HL-60/S4 (cell line): ENCODE data around the gene PRR16.

ENCODE experiments used
- in situ Hi-C: fragments of 300-500 bp; cut with MboI; formaldehyde crosslinking; loops from 2 replicates; pipeline ENCODE4 v1.14.3; 2022; ENCODE audit warnings: low sequenced_read_pairs

Gene PRR16

DNA sequence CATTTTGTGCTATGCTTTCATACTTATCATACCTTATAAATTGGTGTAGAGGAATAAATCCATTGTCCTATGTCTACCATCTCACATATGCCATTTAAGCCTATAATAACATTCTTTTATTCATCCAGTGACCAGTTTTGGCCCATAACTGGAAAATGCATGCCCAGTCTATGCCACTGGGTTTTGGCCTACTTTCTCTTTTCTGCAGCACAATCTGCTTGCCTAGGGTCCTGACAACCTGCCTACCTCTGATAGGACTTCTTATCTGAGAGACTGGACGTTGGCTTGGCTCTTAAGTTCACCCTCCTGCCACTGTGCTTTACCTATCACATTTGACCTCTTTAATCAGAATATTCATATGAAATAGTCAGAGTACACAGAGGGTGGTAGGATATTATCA is 103.0 kb downstream of the PRR16 start:
- in situ Hi-C loops, result no loop called here

DNA sequence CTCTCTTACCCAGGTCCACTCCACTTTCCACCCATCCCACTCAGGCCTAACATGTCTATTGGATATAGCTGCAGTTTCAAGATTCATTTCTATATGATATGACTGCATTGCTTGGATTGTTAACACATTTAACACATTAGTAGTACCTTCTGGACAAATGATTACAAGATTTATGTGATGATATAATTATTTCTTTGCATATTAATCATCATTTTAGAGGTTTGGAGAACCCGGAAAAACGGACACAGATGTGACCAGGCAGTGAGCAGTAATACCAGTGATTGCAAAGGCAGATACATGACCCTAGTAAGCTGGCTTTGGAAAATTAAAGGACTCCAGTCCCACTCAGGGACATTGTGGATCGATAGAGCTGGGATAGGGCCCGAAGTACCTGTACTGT is 103.8 kb downstream of the PRR16 start:
- in situ Hi-C loops, result no loop called here

GRCh38 chr5:120568711-120569110 is 104.6 kb downstream of the PRR16 start:
- in situ Hi-C loops, result no loop called here

DNA sequence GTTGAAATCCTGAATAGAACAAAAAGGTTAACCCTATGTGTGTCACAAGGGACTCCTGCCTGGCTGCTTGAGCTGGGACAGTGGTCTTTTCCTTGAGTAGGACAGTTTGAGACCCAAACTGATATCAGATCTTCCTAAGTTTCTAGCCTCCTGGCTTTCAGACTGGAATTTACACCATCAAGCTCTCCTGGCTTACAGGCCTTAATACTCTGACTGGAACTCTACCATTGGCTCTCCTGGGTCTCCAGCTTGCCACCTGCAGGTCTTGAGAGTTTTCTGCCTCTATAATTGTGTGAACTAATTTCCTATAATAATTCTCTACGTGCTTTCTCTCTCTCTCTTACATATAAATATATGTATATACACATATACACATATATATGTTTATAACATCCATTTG is 112.5 kb downstream of the PRR16 start:
- in situ Hi-C loops, result no loop called here

- in situ Hi-C loops, result no loop called here
Measured at GRCh38 chr5:120582635-120583034, 118.5 kb downstream of the PRR16 start.

- in situ Hi-C loops, result no loop called here
Measured at GRCh38 chr5:120586646-120587045, 122.5 kb downstream of the PRR16 start.

DNA sequence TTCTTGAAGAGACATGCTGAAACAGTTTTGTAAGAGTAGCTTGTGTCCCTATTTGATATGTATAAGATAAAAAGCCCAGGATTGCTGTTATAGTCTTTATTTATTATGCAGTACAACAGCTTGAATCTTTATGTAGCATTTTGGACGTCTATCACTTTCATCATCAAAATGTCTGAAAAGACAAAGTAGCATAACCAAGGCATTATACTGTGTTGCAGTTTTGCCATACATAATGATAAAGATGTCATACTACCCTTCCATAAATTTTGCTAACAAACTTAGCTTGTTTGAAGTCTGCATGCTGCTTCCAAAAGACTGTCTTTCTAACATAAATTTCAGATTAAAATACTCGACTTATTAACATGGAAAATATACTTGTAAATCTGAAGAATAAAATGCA is 127.8 kb downstream of the PRR16 start:
- in situ Hi-C loops, result no loop called here

- in situ Hi-C loops, result no loop called here
Measured at GRCh38 chr5:120599576-120599975, 135.5 kb downstream of the PRR16 start.

DNA sequence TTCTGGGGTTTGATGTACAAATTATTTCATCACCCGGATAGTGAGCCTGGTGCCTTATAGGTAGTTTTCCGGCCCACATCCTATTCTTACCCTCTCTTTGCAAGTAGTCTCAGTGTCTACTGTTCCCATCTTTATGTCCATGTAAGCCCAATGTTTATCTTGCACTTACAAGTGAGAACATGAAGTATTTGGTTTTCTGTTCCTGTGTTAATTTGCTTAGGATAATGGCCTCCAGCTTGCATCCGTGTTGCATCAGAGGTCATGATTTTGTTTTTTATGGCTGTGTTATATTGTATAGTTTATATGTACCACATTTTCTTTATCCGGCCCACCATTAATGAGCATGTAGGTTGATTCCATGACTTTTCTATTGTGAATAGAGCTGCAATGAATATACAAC is 136.5 kb downstream of the PRR16 start:
- in situ Hi-C loops, result no loop called here

- in situ Hi-C loops, result no loop called here
Measured at GRCh38 chr5:120602033-120602432, 137.9 kb downstream of the PRR16 start.

- in situ Hi-C loops, result no loop called here
Measured at GRCh38 chr5:120604884-120605283, 140.8 kb downstream of the PRR16 start.

DNA sequence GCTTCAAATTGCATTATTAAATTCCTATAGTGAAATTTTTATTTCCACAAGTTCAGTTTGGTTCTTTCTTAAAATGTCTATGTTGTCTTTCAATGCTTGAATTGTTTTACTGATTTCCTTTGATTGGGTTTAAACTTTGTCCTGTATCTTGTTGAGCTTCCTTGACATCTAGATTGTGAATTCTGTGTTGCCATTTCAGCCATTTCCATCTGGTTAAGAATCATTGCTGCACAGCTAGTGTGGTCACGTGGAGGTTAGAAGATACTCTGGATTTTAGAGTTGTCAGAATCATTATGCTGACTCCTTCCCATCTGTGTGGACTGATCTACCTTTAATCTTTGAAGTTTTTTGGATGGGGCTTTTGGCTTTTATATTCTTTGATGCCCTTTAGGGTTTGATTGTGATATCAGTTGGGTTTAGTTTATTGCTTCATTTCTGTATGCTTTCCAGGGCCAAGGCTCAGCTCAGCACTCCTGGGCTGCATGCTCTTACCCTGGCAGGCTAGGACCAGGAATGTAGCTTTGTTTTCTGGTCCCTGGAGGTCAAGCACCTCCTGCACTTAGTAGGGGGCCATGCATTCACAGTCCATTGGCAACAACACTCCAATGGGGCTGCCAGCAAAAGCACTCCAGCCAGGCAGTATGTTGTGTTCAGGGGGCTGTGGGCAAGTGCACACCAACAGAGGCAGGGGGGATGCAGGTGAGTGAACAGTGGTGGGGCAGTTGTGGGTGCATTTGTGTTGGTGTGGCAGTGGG is 141.4 kb downstream of the PRR16 start:
- in situ Hi-C loops, result no loop called here

DNA sequence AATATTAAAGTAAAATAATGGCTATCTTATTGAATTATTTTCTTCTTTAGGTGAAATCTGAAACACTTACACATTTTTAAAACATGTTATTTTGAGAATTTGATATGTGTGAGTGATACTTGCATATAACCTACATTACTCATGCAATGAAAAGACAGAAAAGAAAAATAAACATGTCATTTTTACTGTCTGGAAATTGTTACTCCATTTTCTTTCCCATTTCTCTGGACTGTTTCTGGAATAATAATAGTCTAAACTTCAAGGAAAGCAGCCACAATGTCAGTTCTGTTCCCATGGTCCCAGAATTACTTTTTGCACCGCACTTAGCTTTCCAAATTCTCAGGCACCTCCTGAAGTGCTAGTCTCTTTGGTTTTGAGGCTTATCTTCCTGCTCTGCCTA is 145.5 kb downstream of the PRR16 start:
- in situ Hi-C loops, result no loop called here

DNA sequence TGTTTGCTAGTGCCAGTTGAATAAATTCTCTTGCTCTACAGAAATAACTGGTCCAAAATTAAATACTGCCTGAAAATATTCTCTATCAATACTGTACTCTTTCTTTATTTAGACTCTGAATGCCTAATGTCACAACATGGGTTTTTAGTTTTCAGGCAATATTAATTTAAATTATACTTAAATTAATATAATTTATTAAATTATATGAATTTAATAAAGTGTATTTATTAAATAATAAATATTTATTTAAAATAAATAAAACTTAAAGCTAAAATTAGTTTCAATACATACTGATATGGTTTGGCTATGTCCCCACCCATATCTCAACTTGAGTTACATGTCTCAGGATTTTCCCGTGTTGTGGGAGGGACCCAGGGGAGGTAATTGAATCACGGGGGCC is 146.0 kb downstream of the PRR16 start:
- in situ Hi-C loops, result no loop called here

DNA sequence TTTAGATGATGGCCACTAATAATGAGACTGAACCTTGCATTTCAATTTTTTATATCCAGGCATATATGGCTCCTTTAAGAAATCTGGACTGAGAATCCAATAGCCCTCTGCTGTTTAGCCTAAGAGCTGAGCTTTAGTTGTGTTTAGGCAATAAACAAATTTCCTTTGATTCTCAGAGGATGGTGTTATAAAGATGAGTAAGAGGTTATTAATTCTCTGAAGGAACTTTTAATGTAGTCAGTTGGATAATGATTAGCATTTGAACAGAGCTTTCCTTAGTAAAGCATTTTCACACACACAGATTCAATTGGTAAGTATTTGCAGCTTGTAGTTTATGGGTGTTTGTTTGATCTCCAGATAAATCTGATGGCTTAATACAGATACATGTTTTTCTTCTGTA is 149.6 kb downstream of the PRR16 start:
- in situ Hi-C loops, result no loop called here

DNA sequence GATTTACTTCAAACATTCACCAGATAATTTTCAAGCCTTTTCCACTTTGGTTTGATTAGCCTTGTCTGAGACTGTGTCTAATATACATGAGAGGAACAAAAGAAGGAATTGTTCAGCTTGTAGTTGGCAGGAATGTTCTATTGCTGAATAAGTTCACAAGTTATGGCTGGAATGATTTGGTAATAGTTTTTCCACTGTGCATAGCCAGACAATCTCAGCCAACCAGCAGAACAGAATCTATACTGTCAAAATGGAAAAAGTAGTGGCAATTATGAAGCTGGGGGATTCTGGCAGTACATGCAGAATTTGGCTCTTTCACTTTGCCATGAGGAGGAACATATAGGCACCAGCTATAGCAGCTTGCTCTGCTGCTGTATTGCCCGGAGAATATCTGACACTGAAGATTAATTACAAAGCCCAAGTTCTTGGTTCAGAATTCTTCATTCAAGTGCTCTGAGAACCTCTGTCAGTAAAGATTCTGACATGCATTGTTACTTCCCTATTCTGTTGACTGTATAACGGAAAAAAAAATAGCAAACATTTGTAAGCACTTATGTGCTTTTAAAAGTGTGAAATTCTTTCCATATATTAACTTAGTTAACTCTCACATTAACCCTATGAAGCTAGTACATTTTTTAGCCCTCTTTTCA is 150.6 kb downstream of the PRR16 start:
- in situ Hi-C loops, result no loop called here

- in situ Hi-C loops, result no loop called here
Measured at GRCh38 chr5:120615967-120616645, 152.0 kb downstream of the PRR16 start.

DNA sequence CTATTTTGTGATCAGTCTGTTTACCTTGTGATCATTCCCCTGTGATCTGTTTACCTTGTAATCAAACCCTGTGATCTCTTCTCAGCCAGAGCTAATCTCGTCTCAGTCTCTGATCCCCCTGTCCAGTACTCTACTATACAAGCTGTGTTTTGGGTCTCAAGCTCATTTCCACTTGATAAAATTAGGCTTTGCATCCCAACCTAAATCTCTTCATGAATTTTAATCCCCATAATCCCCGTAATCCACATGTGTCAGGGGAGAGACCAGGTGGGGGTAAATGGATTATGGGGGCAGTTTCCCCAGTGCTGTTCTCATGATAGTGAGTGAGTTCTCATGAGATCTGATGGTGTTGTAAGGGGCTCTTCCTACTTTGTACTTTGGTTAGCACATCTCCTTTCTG is 157.2 kb downstream of the PRR16 start:
- in situ Hi-C loops, result no loop called here

DNA sequence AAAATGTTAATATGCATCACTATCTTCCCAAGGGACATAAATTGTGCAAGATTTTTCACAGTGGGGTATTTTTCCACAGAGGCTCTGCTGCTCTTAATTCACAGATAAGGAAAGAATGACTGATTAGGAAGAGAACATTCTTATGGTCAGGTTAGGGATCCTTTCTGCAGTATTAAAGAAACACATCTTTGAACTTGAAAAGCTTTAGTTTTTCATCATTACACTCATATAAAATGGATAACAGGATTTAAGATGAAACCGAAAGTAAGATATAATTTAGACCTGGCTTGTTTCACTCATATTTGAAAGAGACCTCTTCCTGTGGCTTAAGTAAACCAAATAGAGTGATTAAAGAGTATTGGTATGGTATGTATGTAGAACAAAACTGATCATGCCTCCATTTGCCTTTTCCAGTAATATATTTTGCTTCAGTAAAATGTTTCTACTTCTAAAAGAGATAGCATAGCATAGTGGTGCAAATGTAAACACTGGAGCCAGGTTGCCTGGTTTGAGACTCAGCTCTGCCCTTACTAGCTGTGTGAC is 160.0 kb downstream of the PRR16 start:
- in situ Hi-C loops, result no loop called here

- in situ Hi-C loops, result no loop called here
Measured at GRCh38 chr5:120628156-120628555, 164.1 kb downstream of the PRR16 start.

- in situ Hi-C loops, result no loop called here
Measured at GRCh38 chr5:120630550-120630949, 166.4 kb downstream of the PRR16 start.

DNA sequence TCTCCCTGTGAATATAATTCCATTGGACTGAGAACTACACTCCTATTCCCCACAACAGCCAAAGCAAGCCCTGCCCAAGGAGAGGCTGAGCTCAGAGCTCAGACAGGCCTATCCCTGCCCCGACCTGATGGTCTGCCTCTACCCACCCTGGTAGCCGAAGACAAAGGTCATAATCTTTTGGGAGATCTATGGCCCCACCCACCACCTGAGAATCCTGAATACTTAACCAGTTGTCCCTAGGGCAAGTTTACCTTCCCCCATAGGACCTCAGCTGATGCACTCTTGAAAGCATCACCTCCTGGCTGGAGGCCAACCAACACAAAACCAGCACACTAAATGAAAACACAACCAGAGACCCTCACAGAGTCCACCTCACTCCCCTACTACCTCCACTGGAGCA is 167.5 kb downstream of the PRR16 start:
- in situ Hi-C loops, result no loop called here
